CD4-positive, alpha-beta T cell treated with Interleukin-4 for 4 hours (primary cell): ENCODE measurements around the gene SMCO3.
A peak's percentile ranks its signal among the peaks of the same experiment; 100 is the strongest.

Experiments used
- DNase-seq: peaks from one replicate; pipeline ENCODE4 v3.0.0-alpha.2; 2020

The SMCO3 gene

DNA sequence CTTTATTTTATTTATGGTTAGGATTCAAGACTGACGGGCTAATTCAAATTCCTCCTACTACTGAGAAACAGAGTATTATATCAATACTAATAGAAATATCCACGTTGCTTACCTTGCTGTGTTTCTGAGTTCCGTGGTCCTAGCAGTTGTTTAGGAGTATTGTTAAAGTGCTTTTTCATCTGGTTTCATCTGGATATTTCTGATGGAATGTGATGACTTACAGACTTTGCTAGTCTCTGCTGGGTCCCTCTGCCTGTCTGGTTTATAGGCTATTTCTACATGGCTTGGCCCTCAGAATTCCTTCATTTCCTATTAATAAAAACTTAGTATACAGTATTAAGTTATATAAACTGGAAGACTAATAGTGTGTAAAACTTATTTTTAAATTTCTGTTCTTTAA lies at the start of gene SMCO3:
Gene SMCO3, minus strand, starts transcription at position 169 of the 400 bp plus-strand sequence. CDS start 7,502 bp downstream, outside the sequence.
- DNase-seq: no peak

DNA sequence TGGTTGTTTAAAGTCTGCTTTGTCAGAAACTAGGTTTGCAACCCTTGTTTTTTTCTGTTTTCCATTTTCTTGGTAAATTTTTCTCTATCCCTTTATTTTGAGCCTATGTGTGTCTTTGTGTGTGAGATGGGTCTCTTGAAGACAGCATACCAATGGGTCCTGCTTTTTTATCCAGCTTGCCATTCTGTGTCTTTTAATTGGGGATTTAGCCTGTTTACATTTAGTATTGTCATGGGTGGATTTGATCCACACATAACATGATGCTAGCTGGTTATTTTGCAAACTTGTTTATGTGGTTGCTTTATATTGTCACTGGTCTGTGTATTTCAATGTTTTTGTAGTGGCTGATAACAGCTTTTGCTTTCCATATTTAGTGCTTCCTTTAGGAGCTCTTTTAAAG lies 46.5 kb upstream of the SMCO3 start:
- no peak for DNase-seq

DNA sequence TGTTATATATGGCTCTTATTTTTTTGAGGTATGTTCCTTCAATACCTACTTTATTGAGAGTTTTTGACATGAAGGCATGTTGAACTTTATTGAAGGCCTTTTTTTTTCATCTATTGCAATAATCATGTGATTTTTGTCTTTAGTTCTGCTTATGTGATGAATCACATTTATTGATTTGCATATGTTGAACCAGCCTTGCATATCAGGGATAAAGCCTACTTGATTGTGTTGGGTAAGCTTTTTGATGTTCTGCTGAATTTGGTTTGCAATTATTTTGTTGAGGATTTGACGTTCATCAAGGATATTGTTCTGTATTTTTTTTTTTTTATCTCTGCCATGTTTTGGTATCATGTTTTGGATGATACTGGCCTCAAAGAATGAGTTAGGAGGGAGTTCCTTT lies 44.5 kb upstream of the SMCO3 start:
- DNase-seq: no peak

DNA sequence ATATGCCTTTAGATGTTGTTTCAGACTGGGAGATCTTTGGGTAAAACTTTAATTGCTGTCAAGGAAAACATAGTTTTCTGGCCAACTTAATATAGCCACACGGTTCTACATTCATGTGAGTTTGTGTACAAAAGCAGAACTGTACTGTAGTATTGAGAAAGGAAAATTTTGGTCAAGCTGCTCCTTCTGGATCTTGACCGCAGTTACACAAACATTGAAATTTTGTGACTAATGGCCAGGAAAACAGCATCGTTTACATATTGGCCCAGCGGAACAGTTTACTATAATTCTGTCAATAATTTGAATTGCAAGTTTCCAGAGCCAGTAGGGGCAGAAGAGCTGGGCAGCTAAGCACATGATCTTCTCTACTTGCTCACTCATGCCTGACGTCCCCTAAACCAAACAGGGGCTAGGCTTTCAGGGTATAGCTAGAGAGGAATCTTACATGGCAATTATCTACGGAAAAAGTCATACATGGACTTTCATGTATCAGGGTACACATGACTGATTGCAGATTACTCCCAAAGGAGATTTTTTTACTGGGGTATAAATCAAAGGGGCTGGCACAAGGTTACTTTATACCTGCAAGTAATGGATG lies 40.7 kb upstream of the SMCO3 start:
- no peak for DNase-seq

DNA sequence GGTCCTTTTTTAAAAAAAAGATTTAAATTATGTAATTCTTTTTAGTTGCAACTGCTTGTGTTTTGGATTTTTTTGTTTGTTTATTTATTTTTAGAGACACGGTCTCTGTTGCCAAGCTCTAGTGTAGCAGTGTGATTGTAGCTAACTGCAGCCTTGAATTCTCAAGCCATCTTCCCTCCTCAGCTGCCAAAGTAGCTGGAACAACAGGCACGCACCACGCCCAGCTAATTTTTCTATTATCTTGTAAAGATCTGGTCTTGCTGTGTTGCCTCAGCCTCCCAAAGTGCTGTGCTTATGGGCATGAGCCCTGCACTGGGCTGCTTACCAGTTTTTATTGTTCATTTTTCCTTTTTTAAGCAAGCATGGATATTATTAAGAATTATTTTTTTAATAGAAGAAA lies 40.0 kb upstream of the SMCO3 start:
- no peak for DNase-seq

DNA sequence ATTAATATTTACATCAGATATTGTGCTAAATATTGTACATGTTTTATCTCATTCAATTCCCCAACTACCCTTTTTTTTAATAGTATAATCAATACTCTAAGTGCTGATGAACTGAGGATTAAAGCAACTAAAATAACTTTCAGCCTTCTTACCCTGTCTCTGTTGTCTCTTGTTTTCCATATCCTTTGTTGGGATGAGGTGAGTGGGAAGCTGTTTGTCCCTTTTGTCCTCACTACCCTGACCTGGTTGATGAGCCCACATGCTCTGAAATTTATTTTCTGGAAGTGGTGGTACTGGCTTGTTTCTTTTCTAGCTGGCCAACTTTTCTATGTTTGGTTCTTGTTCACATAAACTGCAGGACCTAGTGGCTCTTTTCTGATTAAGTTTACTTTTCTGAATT lies 38.9 kb upstream of the SMCO3 start:
- DNase-seq: no peak

DNA sequence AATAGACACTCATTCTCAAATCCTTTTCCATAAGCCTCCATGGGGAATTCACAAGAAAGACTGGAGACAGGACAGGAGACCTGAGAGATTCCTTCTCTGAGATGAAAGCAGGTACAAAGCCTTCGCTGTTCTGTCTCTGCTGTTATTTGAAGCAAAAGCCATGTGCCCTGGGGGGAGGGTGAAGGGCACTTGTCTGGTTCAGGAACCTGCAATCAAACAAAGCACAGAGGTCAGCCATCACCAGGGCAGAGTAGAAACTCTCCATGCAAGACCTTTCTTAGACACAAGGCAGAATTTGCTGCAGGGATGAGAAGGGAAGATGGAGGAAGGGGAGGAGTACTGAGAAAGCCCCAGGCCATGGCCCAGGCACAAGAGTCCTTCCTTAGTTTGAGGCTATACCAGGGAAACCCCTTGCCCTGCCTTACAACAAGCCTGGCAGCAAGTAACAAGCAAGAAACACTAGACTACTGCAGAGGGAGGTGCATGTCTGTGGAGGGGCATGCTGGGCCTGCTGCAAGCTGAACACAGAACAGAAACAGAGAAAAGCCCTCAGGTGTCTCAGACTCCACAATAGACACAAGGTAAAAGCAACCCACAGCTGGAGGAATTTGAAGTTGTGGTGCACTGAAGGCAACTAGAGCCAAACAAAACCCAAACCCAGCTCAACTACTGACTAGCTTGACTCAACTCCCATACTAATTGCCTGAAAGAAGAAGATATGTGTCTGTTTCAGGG lies 37.1 kb upstream of the SMCO3 start:
- no peak for DNase-seq

DNA sequence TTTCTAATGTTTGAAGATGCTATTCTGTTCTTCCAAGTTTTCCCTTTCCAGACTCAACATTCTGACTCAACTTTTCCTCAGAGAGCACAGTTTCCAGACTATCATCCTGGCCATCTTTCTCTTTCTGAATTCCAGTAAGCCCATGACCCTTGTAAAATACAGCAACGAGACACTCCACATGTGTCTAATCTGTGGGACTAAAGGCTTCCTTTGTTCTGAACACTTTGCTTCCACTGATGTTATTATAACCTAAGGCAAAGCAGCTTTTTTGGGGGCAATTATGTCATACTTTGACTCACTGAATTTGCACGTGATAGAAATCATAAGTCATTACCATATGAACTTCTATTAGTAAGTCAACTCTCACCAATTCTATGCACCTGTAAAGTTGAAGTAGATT lies 35.7 kb upstream of the SMCO3 start:
- no peak for DNase-seq

DNA sequence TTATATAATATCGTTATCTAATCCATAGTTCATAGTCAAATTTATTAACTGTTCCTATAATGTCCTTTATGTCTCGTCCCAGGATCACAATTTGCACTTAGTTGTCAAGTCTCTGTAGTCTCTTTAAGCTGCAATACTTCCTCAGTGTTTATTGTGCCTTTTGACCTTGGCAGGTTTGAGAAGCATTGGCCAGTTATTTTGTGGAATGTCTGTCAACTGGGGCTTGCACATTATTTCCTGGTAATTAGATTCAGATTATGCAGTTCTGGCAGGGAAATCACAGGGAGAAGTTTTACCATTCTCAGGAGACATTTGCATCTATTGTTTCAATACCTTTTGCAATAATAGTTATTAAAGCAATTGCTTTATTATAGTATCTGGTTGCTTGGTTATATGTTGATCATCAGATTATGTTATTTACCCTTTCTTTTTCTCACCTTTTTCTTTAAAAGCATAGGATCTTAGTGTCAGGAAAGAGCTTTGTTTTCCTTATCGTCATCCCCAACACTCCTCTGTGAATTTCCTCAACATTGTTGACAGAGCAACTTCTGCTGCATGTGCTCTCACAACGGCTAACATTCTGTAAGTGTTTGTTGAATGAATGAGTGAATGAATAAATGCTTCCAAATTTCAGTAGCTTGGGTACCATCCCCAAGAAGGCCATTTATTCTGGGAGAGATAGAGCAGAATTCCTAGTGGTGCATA lies 33.0 kb upstream of the SMCO3 start:
- no peak for DNase-seq

DNA sequence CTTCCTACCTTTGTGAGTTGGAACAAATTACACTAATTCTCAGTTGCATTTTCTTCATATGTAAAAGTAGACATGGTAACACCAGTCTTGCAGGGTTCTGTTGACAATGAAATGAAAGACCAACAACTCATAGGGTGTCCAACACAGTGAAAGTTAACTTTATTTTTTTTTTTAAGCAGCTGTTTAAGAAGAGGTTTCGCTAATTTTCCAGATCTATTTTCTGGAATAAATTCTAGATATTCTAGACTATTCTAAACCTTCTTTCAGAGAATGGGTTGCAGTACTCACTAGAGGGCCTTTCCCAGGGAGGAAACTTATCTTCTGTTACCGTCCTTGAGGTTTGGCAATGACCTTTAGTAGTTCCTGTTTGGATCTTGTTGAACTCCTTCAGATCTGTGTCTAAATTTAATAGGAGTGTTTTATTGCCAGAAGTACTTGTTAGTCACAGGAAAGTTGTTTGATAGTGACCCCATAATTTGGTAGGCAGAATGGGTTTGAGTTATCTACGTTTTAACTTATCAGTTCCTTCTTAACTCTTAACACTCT lies 32.1 kb upstream of the SMCO3 start:
- DNase-seq: no peak

DNA sequence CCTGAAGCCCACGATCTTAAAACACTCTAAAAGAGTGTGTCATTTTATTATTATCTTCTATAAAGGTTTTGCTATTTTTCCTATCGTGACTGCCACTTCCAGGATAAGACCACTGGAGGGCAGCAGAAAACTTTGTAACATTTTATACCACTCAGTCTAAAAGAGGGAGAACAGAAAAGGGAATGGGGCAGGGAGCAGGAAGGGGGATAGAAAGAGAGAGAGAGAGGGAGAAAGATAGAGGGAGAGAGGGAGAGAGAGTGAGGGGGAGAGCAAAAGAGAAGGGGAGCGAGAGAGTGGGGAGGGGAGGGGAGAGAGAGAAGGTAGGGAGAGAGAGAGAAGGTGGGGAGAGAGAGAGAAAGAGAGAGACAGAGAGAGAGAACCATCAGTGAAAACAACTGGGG lies 31.4 kb upstream of the SMCO3 start:
- DNase-seq: peak; percentile 69

DNA sequence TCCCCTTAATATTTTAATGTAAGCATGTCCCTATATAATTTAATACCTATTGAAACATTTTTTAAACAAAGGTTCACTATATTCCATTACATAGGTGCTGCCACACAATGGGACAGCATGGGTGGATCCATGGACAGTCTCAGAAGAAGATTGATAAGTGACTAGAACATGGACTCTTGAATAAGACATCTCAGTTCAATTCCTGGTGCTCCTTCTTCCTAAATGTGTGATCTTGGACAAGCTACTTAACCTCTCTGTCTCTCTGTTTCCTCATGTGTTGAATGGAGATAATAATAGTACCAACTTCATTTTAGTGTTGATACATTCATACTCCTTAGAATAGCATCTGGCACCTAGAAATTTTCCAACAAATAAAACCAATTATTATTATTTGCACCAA lies 30.4 kb upstream of the SMCO3 start:
- DNase-seq: no peak

DNA sequence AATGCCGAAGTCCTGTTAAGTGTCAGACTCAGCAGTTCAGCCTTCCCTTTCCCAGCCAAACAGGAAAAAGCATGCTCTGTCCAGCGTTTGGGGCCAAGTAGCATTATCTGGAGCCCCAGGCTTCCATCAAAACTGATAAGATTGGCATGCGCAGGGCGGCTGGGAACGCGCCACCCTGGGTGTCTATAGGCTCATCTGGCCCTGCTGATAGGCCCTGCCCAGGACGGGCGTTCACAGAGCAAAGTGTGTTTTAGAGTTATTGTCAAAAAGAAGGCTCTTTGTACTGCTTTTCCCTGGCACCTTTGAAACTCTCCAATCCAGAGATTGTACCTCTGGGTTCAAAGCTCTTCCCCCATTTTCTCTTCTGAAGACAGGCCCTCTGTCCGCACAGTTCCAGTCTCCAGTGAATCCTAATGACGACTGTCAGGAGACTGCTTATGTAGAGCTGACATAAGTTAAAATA lies 29.5 kb upstream of the SMCO3 start, which contains the start of gene ART4:
Gene ART4, minus strand, starts transcription at position 102 of the 463 bp plus-strand sequence. CDS start 413 bp downstream, outside the sequence.
- DNase-seq: no peak

DNA sequence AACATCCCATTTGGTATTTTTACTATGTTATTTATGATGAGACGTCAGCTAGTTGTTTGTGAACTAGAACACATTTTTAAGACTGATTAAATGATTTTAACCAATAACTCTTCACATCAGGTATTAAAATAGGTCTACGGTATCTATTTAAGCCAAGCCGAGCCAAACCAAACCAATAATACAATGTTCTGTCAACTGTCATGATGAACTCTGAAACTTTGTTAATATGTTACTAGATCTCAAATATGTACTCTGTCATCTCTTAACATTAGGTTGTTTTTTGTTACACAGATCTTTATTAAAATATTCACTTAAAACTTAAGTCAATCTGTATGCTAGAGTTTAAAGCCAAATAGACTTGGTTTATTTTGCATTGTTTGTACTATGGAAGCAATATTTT lies 28.3 kb upstream of the SMCO3 start:
- DNase-seq: no peak

DNA sequence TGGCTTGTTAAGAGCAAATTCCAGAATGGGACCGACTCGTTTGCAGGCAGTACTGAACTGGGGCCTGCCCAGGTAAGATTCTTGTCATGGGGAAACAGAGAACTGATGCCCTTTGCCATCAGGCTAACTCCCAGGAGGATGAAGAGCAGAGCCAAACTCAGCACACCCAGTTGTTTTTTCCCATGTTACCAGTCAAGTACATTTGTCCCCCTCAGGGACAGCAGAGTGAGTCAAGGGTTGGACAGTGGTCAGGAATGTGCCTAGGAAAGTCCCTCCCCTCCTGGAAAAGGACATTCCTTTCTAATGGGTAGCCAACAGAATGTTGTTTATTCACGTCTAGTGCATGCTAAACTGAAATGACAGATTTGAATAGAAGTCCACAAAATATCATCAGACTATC lies 27.8 kb upstream of the SMCO3 start:
- DNase-seq: no peak

DNA sequence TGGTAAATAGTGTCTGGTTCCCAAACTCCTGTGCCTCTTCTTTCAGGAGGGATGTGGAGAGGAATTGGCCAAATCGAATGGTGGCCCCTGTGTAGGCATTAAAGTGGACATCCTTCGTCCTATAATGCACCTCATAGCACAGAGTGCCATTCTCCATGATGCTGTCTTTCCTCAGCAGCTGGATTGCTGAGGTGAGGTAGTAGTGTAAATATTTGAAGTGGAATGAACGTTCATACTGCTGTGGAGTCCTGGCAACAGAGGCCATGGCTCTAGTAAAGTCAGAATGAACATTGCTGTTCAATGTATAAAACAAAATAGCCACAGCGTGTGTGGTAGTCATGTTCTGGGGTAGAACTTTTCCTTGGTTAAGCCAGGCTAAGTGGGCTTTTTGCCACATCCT lies 26.6 kb upstream of the SMCO3 start:
- DNase-seq: no peak

DNA sequence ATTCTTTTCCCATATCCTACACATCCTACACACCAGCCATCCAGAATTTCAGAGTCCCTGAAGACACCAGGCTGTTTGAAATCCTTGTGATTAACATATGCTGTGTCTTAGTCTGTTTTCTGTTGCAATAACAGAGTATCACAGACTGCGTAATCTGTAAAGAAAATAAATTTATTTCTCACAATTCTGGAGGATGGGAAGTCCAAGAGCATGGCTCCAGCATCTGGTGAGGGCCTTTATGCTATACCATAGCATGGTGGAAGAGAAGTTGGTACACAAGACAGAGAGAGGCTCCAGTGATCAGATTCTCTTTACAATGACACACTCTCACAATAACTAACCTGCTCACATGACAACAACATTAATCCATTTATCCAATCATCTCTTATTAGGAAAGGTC lies 25.3 kb upstream of the SMCO3 start:
- DNase-seq: no peak

DNA sequence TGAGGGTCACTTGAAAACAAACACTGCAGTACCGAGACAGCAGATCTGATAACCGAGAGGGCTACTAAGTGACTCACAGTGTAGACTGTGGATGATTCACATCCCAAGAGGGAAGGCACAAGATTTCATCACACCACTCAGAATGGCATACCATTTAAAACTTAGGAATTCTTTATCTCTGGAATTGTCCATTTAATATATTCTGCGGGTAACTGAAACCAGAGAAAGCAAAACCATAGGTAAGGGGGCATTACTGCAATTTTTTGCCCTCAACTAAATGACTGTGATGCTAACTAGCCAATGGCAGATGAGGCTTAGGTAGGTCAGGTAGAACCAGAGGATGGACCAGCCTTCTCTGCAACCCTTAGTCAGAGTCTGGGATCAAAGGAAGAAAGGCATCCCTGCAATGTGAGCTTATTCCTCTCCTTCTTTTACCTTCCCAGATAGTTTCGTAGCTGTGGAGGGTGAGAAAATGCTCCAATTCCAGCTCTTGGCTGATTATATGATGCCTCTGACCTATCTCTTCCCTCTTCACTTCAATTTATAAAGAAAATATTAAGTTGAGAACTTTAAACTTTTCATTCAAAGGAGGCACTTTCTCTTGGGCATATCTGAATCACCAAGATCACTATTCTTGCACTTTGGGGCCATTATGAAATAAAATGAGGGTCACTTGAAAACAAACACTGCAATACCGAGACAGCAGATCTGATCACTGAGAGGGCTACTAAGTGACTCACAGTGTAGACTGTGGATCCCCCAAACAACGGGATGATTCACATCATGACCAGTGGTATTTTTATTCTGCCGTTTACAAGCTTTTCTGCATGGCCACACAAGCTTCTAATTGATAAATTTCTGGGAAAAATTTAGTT lies 22.6 kb upstream of the SMCO3 start:
- no peak for DNase-seq

DNA sequence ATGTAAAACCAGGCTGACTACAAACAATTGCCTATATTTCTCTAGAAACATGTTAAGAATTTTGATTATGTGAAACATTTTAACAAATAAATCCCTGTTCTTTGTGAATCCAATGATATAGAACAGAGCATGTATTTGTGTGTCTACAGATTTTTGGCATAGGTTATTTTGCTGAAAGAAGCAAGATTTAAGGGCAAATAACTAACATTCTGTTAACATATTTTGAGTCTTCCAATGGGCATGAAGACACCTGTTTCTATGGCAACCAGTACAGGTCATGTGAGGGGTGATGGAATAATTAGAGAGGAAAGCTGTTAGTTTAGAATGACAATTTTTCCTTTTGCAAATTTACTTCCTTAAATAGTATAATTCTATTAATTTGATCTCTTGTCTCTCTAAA lies 20.5 kb upstream of the SMCO3 start:
- no peak for DNase-seq

DNA sequence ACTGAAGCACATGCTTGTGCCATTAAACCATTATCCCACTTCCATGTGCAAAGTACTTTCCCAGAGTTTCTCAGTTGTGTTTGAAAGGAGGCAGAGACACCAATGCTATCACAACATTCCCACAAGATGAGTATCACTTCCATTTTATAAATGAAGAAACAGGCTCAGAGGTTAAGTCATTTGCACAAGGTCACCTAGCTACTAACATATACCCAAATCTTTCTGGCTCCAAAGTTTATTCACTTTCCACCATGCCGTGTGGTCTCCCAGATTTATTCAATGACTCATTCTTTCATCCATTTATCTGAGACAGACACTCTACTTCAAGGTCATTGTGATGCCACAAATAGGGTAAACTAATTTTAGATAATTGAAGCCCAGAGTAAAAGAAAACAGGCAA lies 20.0 kb upstream of the SMCO3 start:
- no peak for DNase-seq

DNA sequence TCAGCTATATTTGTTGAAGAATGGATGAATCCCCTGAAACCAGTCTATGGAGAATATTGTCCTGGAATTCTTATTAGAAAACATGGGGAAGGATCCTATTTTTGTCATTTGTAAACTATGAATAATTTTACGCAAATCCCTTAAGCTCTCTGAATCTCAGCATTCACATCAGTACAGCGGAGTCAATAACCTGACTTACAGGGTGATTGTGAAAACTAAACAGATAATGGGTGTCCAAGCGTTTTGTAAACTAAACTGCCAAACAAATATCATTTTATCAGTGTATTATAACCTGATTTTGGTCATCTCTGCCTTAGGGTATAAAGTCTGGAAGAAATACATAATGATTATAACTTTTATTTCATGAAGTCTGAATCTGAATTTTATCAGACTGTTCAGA lies 19.4 kb upstream of the SMCO3 start:
- no peak for DNase-seq

DNA sequence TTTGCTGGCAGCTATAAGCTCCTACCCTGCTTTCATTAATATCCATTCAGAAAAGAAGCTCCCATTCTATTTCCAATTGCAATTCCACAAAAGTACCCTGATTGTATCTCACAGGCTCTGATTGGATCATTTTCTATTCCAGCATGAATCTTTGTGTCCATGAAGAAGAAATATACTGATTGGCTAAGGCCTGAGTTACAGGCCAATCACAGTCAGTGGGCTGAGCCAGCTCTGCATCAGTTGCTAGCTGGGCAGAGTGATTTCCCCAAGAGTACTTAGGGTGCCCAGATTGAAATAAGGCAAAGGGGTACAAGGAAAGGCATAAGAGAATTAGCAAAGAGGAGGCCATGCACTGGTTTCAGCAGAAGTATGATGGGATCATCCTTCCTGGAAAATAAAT lies 14.9 kb upstream of the SMCO3 start:
- no peak for DNase-seq

DNA sequence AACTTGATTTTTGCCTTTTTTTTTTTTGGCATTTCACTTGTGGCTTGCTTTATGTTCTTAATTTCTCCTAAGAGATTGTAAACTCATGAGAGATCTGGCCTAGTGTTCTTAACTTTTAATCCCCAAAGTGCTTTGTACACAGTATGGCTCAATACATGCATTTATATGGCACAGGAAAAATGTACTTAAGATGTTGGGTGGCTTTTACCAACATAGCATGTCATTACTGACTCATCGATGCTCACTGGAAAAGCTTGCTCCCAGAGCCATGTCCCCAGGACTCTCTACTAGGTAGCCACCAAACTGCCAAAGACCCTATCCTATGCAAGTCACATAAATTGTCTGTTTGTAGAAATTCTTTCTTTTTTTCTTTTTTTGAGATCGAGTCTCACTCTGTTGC lies 13.1 kb upstream of the SMCO3 start:
- DNase-seq: no peak
